ENCODE results near the gene DCXR. TPM values are rescaled to one million over a fixed set of nuclear protein-coding genes. Genes with fewer than 3 reads are reported as not detected.

The DCXR gene
- total and polyA plus RNA-seq, 2 experiments from 2014 or later = 86.9 to 137 TPM

DNA sequence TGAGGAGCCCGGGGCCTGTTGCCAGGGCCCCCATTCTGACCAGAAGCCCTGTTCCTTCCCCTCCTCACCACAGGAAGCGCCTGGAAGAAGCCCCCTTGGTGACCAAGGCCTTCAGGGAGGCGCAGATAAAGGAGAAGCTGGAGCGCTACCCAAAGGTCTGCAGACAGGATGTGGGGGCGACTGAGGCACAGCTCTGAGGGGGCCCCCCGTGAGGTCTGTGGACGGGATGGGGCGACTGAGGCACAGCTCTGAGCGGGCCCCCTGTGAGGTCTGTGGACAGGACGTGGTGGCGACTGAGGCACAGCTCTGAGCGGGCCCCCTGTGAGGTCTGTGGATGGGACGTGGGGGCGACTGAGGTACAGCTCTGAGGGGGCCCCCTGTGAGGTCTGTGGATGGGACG lies 28.1 kb downstream of the DCXR start:
- no peaks in the 10 kb centered on the region for H3K27me3 ChIP-seq (ENCODE audit: insufficient read depth)
- no peaks in the 10 kb centered on the region for H3K79me2 ChIP-seq (replicated peaks; ENCODE audit: insufficient read depth)
- no peak overlapping the region for H3K27ac ChIP-seq (ENCODE audit: low read depth)
- H3K27me3 Mint-ChIP-seq (ENCODE audit: insufficient read depth, low read depth, poor library complexity) = peaks cover 9% of the 10 kb centered on the region
- H3K9me3 Mint-ChIP-seq = no peaks in the 10 kb centered on the region
- no peak overlapping the region for H3K4me3 Mint-ChIP-seq
- no peaks in the 10 kb centered on the region for H3F3A ChIP-seq (replicated peaks; ENCODE audit: low read depth)
- no peak overlapping the region for H2AFZ ChIP-seq
- no peak for ATAC-seq
- no peak for TF ChIP-seq ZNF331 (CRISPR knock-in tag; IDR thresholded peaks at IDR 0.05; ENCODE audit: low read depth)
- no peak for TF ChIP-seq JUNB (IDR thresholded peaks at IDR 0.05; ENCODE audit: unreplicated experiment)
- TF ChIP-seq EZH2phosphoT487 (IDR thresholded peaks at IDR 0.05; ENCODE audit: unreplicated experiment) = no peak
- no peak for TF ChIP-seq CREB1 (CRISPR knock-in tag; IDR thresholded peaks at IDR 0.05; ENCODE audit: low read depth)
- TF ChIP-seq, protein P1, sequence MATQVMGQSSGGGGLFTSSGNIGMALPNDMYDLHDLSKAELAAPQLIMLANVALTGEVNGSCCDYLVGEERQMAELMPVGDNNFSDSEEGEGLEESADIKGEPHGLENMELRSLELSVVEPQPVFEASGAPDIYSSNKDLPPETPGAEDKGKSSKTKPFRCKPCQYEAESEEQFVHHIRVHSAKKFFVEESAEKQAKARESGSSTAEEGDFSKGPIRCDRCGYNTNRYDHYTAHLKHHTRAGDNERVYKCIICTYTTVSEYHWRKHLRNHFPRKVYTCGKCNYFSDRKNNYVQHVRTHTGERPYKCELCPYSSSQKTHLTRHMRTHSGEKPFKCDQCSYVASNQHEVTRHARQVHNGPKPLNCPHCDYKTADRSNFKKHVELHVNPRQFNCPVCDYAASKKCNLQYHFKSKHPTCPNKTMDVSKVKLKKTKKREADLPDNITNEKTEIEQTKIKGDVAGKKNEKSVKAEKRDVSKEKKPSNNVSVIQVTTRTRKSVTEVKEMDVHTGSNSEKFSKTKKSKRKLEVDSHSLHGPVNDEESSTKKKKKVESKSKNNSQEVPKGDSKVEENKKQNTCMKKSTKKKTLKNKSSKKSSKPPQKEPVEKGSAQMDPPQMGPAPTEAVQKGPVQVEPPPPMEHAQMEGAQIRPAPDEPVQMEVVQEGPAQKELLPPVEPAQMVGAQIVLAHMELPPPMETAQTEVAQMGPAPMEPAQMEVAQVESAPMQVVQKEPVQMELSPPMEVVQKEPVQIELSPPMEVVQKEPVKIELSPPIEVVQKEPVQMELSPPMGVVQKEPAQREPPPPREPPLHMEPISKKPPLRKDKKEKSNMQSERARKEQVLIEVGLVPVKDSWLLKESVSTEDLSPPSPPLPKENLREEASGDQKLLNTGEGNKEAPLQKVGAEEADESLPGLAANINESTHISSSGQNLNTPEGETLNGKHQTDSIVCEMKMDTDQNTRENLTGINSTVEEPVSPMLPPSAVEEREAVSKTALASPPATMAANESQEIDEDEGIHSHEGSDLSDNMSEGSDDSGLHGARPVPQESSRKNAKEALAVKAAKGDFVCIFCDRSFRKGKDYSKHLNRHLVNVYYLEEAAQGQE (IDR thresholded peaks at IDR 0.05; ENCODE audit: unreplicated experiment) = no peak
- TF ChIP-seq ZNF462 (CRISPR knock-in tag; IDR thresholded peaks at IDR 0.05) = no peak
- TF ChIP-seq STAT1 (IDR thresholded peaks at IDR 0.05; ENCODE audit: unreplicated experiment) = no peak
- TF ChIP-seq ETS1 (IDR thresholded peaks at IDR 0.05) = no peak
- no peak for TF ChIP-seq POLR2AphosphoS5 (IDR thresholded peaks at IDR 0.05; ENCODE audit: low read depth)
- TF ChIP-seq, protein P2, sequence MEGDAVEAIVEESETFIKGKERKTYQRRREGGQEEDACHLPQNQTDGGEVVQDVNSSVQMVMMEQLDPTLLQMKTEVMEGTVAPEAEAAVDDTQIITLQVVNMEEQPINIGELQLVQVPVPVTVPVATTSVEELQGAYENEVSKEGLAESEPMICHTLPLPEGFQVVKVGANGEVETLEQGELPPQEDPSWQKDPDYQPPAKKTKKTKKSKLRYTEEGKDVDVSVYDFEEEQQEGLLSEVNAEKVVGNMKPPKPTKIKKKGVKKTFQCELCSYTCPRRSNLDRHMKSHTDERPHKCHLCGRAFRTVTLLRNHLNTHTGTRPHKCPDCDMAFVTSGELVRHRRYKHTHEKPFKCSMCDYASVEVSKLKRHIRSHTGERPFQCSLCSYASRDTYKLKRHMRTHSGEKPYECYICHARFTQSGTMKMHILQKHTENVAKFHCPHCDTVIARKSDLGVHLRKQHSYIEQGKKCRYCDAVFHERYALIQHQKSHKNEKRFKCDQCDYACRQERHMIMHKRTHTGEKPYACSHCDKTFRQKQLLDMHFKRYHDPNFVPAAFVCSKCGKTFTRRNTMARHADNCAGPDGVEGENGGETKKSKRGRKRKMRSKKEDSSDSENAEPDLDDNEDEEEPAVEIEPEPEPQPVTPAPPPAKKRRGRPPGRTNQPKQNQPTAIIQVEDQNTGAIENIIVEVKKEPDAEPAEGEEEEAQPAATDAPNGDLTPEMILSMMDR (conservative IDR thresholded peaks at IDR 0.05; ENCODE audit: low read depth in 2 of 2) = no peak
- no peak for TF ChIP-seq ZNF114 (CRISPR knock-in tag; IDR thresholded peaks at IDR 0.05)
- H3K4me3 ChIP-seq = no peak overlapping the region
- no peaks in the 10 kb centered on the region for H3K9me2 ChIP-seq (ENCODE audit: insufficient read depth)
- H3K4me2 ChIP-seq = no peak overlapping the region
- no peak overlapping the region for H3K27ac Mint-ChIP-seq
- no peaks in the 10 kb centered on the region for H3K4me1 Mint-ChIP-seq
- H3K36me3 Mint-ChIP-seq (ENCODE audit: low read depth) = no peaks in the 10 kb centered on the region
- H3K4me1 ChIP-seq (ENCODE audit: insufficient read depth) = no peaks in the 10 kb centered on the region
- no peaks in the 10 kb centered on the region for H3K36me3 ChIP-seq (ENCODE audit: insufficient read depth)
- H4K20me1 ChIP-seq (replicated peaks; ENCODE audit: insufficient read depth) = no peaks in the 10 kb centered on the region
- no peak for DNase-seq (ENCODE audit: low spot score)

All from GM23338 (cell line).